Activated CD8-positive, alpha-beta memory T cell treated with anti-CD3 and anti-CD28 coated beads for 36 hours (primary cell): Measurements from ENCODE around the gene TPK1. TPM values are rescaled to one million over a fixed set of nuclear protein-coding genes. Genes with fewer than 3 reads are reported as not detected.
"Not testable (repeated sequence)": the region's sequence is repeated elsewhere in the genome, so short reads cannot be mapped to it uniquely, and the experiment has no call there.

Source experiments
- CTCF ChIA-PET: fragments of 350-600 bp; sonication (Branson Sonifier 250); formaldehyde crosslinking; loops from one replicate; lab custom pipeline; 2021; ENCODE audit warnings: antibody characterized with exemption; lab: Charles Lee
- POLR2A ChIA-PET: fragments of 350-600 bp; sonication (Branson Sonifier 250); formaldehyde crosslinking; loops from one replicate; lab custom pipeline; 2021; ENCODE audit warnings: antibody characterized with exemption; lab: Charles Lee
- total RNA-seq, 2 experiments: library from RNA; stranded (reverse); gene quantifications; one replicate each; pipeline ENCODE4 v1.2.3, GENCODE V29; 2021

The TPK1 gene
- total RNA-seq, 2 experiments from 2014 or later: 16.2 to 20.4 TPM

DNA sequence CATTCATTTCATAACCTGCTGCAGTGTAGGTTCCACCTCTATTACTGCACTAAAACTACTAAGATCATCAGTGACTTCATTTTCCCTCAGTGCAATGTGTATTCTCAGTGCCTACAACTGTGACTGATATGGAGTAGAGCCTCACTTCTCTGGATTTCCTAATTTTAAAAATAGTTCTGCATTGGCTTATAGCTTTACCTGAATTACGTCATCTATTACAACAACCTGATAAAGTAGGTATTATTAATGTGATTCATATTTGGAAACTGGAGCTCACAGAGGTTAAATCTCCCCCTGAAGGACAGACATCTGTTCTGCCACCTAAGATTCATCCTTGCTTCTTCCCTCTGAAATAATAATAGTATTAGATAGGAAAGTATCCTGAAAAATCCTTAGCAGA lies 361.5 kb downstream of the TPK1 start:
- POLR2A ChIA-PET: no interaction called here
- CTCF ChIA-PET: no interaction called here

DNA sequence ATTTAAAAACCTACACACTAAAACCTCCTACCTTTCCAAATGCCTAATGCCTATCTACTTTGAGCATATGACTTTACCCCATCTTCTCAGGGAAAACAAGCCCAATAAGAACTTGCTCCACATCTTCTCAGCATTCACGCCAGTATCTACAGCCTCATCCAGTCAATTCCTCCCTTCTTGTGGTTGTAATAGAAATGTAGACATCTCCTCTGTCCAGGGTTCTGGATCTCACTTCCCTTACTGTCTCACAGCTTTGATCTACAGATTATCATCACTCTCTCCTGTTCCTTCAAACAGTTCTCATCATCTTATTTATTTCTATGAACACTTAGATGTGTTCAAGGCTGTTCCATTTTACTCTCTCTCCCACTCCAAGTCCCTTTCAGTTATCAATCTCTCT lies 361.9 kb downstream of the TPK1 start:
- ChIA-PET CTCF (no interaction called here), POLR2A (no interaction called here)

DNA sequence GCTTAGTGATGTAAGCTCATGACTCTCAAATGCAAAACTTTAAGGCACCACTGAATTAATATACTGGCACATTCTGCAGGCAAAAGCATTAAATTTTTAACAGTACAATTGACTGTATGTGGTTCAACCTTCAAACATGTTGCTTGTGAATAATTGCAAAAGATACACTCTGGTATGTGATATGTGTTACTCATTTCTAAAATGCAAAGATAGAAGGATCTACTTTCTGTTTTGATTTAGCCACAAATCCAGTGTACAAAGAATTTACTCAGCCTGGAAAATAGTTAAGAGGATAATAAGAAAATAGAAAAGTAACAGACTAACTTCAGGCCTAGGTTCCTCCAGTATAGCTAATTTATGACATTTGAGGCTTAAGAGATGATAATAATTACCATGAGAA lies 365.8 kb downstream of the TPK1 start:
- ChIA-PET CTCF (no interaction called here), POLR2A (no interaction called here)

DNA sequence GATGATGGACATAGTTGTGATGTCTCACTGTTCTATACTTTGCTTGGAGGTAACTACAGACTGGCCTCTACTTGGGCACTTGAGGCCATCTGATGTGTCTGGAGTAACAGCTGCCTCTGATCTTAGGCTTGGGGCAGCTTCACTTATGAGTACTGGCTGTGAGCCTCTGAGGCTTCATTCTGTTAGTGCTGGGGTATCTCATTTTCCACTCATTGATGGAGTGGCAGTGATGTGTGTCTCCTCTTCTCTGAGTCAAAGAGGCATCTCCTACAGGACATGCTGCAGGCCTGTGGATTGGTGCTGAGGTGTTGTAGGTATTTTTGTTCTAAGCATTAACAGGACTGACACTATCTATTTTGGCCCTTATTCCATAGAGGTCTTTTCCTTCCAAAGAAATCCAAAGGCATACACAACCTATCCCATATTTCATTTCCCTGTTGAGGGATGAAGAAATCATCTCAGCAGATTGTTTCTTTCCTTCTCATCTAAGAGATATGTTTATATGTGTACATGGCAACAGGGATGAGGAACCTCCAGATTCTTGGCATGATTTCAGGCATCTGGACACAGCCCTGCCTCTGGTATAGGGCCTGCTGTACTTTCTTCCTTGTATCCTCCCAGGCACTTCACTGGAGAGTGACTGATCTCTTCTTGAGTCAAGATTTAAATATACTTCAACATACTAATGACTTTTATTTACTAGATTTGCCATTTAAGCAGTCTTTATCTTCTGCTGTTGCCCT lies 366.7 kb downstream of the TPK1 start:
- ChIA-PET POLR2A (no interaction called here), CTCF (no interaction called here)

DNA sequence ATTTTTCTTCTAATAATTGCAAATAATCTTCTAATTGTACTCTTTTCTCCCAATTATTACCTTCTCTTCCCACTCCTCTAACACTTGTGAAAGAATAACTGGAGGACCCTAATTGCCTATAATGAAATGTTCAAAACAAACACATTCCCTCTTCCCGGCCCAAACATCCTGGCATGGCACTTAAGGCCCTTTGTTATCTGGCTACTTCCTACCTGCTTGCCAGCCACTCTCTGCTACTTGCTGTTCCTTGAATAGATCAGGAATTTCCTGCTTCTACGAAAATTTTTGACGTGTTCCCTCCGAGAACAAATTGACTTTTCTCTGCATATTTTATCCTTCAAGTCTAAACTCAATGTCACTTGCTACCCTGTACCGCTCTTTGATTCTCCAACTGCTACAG lies 376.2 kb downstream of the TPK1 start:
- ChIA-PET CTCF (no interaction called here), POLR2A (no interaction called here)

DNA sequence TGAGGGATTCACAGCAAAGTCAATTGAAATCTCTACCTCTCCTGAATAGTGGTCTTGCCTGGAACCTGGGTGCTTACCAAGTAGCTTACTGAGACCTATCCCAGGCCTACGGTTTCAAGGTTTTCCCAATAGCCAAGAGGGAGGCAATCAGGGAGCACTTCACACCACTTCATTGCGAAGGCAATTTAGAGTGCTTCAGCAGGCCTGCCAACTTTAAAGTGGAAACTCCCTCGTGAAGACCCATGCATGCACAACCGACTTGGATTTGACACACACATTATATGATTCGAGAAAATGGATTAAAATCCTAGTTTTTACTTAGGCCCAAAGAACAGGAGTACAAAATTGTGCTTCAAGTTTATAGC lies 380.8 kb downstream of the TPK1 start:
- POLR2A ChIA-PET: no interaction called here
- CTCF ChIA-PET: no interaction called here

DNA sequence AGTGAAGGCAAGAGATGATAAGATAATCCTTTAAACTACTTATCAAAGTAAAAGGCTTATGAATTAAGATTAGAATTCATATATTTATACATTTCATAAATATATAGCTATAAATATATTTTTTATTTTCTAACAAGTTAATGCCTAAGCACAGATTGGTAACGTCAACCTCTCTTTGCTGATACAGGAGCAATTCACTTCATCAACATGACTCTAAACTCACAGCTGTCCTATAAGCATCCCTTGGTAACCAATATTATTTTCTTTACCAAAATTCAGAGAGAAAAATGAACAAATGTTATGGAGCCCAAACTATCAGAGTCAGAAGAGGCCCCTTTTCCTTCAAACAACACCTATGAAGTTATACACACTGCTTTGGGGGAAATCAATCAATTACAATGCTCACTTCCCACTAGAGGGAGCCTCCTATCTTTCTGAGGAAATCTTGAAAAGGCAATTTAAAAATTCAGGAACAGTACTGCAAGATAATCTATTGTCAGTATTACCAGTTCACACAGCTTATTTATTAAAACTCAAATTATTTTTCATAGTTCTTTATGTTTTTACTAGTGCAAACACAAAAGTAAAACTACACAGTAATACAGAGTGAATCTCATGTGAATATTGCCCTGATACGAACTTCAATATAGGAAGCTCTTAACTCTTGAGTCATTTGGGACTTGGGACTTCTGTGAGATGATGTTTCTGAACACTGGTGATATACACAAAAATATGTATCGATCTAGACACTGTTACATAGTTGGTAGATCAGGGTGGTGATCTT lies 381.4 kb downstream of the TPK1 start:
- CTCF ChIA-PET: no interaction called here
- POLR2A ChIA-PET: no interaction called here

DNA sequence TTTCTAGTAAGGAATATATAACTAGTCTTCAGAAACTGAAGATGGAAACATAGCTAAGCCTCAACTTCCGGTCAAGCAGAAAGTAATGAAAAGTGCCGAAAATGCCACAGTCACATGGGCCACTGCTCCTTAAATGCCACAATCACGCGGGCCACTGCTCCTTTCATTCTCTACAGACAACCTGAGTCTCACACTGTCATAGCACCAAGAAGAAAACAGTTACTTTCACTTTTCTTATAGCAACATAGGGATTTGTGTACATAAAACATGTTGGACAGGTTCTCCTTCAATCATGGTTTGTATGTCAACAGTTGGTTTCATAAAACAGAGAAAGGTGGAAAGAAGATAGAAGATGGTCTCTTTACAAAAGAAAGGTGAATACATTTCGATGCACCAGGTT lies 383.8 kb downstream of the TPK1 start:
- CTCF ChIA-PET: no interaction called here
- POLR2A ChIA-PET: no interaction called here

DNA sequence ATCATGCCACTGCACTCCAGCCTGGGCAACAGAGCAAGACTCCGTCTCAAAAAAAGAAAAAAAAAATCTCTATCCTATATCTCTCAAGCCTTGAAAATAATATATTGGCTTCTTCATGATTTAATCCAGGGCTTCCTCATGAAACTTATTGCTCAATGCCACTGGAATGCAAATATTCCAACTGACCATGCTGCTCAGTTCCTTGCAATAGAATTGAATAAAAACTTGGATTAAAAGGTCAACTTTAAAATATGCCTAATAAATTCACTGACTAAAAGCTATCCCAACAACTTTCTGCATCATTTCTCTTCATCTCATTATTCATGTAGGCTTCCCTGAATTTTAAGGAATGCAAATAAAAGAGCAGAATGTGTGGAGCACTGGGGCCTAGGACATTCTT lies 390.3 kb downstream of the TPK1 start:
- CTCF ChIA-PET: no interaction called here
- POLR2A ChIA-PET: no interaction called here

DNA sequence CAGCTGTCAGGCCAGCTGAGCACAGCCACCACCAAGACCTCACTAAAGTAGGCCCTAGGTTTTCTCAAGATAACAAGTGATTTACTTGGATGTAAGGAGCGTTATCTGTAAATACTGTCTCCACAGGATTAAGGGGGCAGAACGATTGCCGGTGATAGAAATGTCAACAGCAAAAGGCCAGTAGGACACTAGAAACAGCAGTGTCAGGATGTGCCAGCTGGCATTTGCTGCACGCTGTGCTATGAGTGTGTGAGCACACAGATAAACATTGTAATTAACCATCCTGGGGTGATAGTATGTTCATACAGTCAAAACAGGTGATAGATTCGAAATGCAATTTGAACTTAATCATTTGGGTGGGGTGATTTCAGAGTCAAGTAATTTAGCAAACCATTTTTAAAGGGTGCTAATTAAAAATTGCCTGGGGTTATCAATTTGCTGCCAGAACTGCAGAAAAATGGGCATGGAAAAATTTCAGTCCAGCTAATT lies 396.1 kb downstream of the TPK1 start:
- ChIA-PET CTCF (no interaction called here), POLR2A (no interaction called here)

DNA sequence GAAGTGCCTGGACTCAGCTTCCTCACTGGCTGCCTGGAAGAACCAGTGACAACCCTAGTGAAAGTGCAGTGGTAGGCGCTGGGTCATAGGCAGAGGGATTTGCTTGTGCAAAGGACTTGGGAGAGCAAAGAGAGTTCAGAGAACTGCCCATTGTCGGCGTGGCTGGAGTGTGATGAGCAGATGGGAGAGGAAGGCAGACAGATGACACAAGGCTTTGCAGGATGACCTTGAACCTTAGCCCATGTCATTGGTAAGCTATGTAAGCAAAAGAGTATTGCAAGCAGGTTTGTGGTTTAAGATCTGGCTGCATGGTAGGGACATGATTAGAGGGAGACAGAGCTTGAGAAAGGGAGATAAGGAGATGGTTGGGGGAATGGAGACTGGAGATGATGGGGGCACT lies 397.1 kb downstream of the TPK1 start:
- POLR2A ChIA-PET: no interaction called here
- CTCF ChIA-PET: no interaction called here

DNA sequence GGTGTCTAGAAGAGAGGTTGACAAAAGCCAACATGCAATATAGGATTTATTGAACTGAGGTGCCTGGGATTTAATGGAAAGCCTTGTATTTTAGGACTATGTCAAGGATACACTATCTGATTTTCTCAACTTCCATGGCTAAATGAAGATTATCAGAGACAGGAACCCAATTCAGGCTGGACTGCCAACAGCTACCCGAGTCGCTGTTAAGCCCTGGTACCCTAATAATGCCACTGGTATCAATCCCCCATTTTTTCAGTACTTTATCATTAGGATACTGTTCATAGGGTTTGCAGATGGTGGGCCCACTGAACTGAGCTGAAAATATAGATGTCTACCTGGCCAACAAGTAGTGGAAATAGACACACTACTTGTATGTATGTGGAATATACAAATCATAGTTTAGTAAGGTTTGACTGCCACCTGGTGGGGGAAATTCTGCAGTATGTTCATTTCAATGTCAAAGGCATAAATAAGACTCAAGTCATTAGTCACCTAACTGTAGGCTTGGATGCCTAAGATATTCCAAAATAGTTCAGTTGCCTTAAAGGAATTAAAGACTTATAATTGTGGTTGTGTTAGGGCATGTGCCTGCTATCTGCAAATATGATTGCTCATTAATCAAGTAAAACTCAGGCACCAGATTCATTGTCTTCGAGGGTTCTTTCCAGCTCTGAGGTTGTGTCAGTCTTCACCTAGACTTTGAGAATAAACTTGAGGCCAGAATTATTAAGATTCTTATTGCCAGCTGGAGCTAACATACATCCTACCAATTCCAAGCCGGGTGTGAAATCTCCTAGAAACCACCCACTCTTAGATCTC lies 398.3 kb downstream of the TPK1 start:
- CTCF ChIA-PET: interaction anchor here (0.6 kb wide), 1 partner anchor 35 kb away, joined by 3 read pairs; no protein-coding TSS in a partner anchor
- POLR2A ChIA-PET: no interaction called here

DNA sequence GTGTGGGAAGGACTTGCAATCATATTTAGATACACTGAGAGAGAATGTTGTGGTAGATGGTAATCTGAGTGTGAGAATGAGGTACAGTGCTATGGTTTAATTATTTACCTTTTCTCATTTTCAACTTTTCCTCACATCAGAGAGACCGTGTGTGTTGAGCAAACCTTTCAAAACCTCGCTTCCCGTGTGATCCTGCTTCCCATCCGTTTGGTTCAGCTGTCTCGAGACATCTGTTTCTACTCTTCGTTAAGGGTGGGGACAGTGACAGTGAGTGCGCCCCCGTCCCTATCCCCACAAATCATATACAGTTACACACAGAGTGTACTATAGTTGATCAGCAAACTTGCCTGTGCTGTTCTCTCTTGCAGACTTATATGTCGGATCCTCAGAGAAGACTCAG lies 399.4 kb downstream of the TPK1 start:
- ChIA-PET CTCF (no interaction called here), POLR2A (no interaction called here)

DNA sequence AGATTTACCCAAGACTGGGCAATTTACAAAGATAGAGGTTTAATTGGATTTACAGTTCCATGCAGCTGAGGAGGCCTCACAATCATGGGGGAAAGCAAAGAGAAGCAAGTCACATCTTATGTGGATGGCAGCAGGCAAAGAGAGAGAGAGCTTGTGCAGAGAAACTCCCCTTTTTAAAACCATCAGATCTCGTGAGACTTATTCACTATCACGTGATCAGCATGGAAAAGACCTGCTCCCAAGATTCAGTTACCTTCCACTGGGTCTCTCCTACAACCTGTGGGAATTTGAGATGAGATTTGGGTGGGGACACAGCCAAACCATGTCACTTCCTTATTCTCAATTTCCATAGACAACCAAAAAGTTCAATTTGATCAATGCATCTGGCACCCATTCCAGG lies 407.4 kb downstream of the TPK1 start:
- CTCF ChIA-PET: no interaction called here
- POLR2A ChIA-PET: no interaction called here

DNA sequence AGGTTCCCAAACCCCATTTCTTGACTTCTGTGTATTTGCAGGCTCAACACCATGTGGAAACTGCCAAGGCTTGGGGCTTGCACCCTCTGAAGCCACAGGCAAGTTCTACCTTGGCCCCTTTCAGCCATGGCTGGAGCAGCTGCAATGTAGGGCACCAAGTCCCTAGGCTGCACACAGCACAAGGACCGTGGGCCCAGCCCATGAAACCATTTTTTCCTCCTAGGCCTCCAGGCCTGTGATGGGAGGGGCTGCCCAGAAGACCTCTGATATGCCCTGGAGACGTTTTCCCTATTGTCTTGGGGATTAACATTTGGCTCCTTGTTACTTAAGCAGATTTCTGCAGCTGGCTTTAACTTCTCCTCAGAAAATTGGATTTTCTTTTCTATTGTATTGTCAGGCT lies 408.3 kb downstream of the TPK1 start:
- CTCF ChIA-PET, POLR2A ChIA-PET: not testable (repeated sequence)

DNA sequence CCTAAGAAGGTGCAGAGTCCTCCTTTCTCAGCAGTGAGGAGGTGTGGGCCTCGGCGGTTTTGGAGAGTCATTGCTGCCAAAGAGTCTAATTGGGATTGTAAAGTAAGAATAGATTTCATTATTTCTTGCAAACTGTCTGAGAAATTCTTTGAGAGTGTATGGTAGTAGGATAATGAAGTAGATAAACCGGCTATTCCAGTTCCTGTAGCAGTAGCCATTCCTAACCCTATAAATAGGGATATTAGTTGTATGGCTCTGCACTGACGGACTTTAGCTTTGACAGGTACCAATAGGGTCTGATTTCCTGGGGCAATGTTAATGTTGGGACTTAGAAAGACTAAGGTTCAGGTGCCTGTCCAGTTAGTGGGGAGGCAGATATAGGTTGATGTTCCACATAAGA lies 416.9 kb downstream of the TPK1 start:
- POLR2A ChIA-PET, CTCF ChIA-PET: not testable (repeated sequence)

DNA sequence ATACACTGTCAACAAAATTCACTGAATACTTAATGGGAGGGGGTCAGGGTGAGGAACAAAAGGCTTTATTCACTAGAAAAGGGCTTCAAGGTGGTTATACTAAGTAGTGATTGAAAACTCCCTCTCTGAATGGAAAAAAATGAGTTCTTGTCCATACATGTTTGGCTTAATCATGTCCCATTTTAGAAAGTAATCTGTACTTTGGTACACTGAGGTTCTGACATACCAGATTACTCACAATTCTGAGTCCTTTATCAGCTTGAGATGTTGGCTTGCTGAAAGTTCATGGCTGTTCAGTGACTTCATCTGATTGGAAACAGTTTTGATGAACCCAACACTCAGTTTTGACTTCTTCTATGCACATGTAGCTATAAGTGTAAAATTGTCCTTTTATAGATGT lies 419.5 kb downstream of the TPK1 start:
- ChIA-PET CTCF (no interaction called here), POLR2A (no interaction called here)

DNA sequence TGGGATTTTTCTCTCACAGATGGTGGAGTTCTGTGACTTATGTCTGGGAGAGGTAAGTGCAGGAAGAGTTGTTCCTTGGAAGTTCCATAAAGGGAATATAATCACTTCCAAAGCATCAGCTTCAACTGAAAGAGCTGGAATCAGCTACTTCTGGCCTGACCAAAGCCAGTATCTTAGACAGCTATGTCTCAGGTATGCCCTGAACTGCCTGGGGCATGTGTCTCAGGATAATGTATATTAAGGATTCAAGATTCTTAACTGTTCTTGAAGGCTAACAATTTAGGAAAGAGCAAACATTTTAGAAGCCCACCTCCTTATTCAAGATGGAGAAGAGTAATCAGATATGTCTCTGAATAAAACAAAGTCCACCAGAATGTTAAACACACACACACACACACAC lies 420.0 kb downstream of the TPK1 start:
- ChIA-PET CTCF (no interaction called here), POLR2A (no interaction called here)

DNA sequence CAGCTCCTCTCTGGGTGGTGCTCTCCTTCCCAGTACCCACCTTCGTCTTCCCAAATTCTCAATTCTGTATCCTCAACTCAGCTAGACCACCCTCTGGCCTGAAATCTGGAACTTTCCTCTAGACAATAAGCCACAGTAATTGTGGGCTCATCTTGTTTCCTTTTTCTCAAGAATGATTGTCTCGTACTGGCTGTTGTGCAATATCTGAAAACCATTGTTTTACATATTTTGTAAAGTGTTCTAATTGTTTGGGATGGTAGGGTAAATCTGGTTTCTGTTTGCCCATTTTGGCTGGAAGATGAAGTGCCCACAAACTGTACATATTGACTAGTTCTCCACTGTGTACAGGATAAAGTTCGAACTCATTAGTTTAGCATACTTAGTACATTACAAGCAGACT lies 421.0 kb downstream of the TPK1 start:
- POLR2A ChIA-PET: no interaction called here
- CTCF ChIA-PET: no interaction called here

DNA sequence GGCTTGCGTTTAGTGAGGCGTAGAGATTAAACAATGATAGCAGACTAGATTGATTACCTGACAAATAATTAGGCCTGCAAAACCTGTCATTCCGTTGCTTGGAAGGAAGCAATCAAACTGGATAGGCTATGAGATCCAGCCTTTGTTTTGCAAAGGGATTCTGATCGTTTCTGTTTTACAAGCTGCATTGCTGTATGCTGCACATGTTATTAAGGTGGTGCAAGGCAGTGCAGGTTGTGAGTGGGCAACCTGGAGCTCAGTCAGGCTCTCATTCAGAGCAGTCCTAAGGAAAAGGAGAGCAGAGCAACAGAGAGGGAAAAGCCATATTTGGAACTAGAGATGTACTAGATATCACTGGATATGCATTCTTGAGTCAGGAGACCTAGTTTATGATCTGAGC lies 425.4 kb downstream of the TPK1 start:
- POLR2A ChIA-PET: no interaction called here

More for the DNA sequence above, 425.4 kb downstream of the TPK1 start:
- CTCF ChIA-PET: no interaction called here
